Testis (tissue), 3 donors: Measurements from ENCODE around the gene GARIN5B. TPM values are rescaled to one million over a fixed set of nuclear protein-coding genes. Genes with fewer than 3 reads are reported as not detected.

Experiments
- DNase-seq: peaks from one replicate; pipeline ENCODE4 v3.0.0-alpha.2; 2019
- H3K27ac ChIP-seq, 2 donors: fragments of 200-600 bp; sonication (generic); one replicate each; pipeline ENCODE4 v1.5.1; 2019
- H3K27me3 ChIP-seq: fragments of 200-600 bp; sonication (generic); one replicate; pipeline ENCODE4 v1.5.1; 2019
- H3K36me3 ChIP-seq: fragments of 200-600 bp; sonication (generic); one replicate; pipeline ENCODE4 v1.5.1; 2017; ENCODE audit warnings: low read depth; ENCODE audit errors: missing control alignments
- H3K4me1 ChIP-seq: fragments of 200-600 bp; sonication (generic); one replicate; pipeline ENCODE4 v1.5.1; 2019
- H3K4me3 ChIP-seq, 2 donors: fragments of 200-600 bp; sonication (generic); one replicate each; pipeline ENCODE4 v1.5.1; 2017 to 2019
- H3K9me3 ChIP-seq: fragments of 200-600 bp; sonication (generic); one replicate; pipeline ENCODE4 v1.5.1; 2017
- POLR2A ChIP-seq: fragments of 450-650 bp; IDR thresholded peaks from one replicate; pipeline ENCODE4 v1.6.1; 2017; ENCODE audit warnings: antibody characterized with exemption, mild to moderate bottlenecking, moderate library complexity
- WGBS, 2 donors: methylation state at CpG; one replicate each; pipeline ENCODE4 v1.1.5; 2018; 5-methylcytosine and 5-hydroxymethylcytosine counted together
- intact Hi-C: fragments of 100-400 bp; cut with DNase I; formaldehyde crosslinking; loops from one replicate; pipeline ENCODE4 v1.15.1; 2023; ENCODE audit warnings: low total_unique reads
- polyA plus RNA-seq: library from polyadenylated mRNA; stranded (reverse); fragments of 350-450 nt; fragmentation: Illumina TruSeq; extraction: RNeasy Lipid Tissue Mini Kit (QIAGEN cat#74804); gene quantifications from one replicate; pipeline ENCODE4 v1.2.3, GENCODE V29; 2014; ENCODE audit warnings: low read depth, low replicate concordance; ENCODE audit not compliant: insufficient read depth
- total RNA-seq, 2 donors: library from RNA; depleted of rRNA; stranded (reverse); fragments of >200 nt; gene quantifications; one replicate each; pipeline ENCODE4 v1.2.3, GENCODE V29; 2016
- TF ChIP-seq, protein P1 (sequence below), 3 experiments: fragments of 450-650 bp in 2 of 3; fragments of 200-600 bp in 1 of 3; sonication (generic) in 1 of 3; IDR thresholded peaks; one replicate each; pipeline ENCODE4 v1.5.1; 2016 to 2019; ENCODE audit warnings: antibody characterized with exemption in 3 of 3, mild to moderate bottlenecking in 2 of 3, moderate library complexity in 1 of 3

The GARIN5B gene
- total and polyA plus RNA-seq, 3 donors from 2014 or later: 11.3 to 49.6 (median 28.2) TPM

DNA sequence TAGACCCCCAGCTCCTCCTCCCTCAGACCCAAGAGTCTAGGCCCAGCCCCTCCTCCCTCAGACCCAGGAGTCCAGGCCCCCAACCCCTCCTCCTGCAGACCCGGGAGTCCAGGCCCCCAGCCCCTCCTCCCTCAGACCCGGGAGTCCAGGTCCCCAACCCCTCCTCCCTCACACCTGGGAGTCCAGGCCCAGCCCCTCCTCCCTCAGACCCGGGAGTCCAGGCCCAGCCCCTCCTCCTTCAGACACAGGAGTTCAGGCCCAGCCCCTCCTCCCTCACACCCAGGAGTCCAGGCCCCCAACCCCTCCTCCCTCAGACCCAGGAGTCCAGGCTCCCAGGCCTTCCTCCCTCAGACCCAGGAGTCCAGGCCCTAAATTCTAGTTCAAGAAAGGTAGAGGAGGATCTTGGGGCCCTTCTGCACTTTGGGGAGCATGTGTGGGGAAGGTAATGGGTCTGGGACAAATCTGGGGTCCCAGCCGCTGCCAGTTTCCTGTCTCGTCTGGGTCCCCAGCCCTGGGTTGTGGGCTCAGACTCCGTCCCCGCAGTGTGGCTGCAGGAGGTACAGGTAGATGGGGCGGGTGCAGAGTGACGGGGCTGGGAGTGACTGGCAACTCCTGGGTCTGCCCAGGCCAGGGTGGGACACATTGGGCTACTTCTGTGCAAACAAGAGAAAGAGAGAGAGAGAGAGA, 10.4 kb upstream of the GARIN5B start:
- intact Hi-C loops: no loop called here
- H3K36me3 ChIP-seq: no peaks in the 10 kb centered on the region
- no peaks in the 10 kb centered on the region for H3K9me3 ChIP-seq
- peaks cover 6% of the 10 kb centered on the region for H3K4me1 ChIP-seq
- DNase-seq: no peak
- TF ChIP-seq, protein P1, sequence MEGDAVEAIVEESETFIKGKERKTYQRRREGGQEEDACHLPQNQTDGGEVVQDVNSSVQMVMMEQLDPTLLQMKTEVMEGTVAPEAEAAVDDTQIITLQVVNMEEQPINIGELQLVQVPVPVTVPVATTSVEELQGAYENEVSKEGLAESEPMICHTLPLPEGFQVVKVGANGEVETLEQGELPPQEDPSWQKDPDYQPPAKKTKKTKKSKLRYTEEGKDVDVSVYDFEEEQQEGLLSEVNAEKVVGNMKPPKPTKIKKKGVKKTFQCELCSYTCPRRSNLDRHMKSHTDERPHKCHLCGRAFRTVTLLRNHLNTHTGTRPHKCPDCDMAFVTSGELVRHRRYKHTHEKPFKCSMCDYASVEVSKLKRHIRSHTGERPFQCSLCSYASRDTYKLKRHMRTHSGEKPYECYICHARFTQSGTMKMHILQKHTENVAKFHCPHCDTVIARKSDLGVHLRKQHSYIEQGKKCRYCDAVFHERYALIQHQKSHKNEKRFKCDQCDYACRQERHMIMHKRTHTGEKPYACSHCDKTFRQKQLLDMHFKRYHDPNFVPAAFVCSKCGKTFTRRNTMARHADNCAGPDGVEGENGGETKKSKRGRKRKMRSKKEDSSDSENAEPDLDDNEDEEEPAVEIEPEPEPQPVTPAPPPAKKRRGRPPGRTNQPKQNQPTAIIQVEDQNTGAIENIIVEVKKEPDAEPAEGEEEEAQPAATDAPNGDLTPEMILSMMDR (IDR thresholded peaks at IDR 0.05): no peak
- TF ChIP-seq POLR2A: no peak
- 63 to 81% methylated on average over 8 to 9 of the region's 9 CpGs for WGBS, 2 donors
- no peak overlapping the region for H3K4me3 ChIP-seq
- H3K27me3 ChIP-seq: no peaks in the 10 kb centered on the region
- H3K27ac ChIP-seq: no peak overlapping the region

DNA sequence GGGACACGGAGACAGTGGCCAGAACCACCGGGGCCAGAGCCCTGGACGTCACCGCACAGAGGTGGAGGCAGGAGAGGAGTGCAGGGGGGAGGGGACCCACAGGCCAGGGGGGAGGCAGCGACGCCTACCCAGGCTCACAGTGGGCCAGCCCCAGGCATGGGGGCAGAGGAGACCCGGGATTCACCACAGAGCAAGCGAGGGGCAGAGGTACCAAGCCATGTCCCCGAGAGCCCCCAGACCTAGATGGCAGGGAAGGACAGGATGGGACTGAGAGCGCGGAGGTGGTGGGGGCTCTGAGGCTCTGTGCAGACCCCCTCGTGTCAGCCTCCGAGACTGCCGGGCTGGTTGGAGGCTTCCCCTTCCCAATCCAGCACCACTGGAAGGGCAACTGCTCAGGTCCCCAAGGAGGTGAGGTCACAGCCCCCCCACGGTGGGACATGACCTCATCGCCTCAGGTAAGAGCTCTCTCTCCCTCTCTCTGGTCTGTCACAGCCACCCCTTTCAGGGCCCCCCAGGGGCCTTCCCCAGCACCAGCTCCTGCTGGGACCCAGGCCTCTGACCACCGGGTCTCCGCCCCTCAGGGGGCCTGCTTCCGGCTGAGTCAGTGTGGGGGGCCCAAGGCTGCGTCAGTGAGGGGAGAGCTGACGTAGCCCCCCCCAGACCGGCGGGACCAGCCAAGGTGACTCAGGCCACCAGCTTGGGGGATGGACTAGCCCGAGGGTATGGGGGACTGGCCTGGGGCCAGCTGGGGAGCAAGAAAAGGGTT, 9.4 kb upstream of the GARIN5B start:
- H3K4me3 ChIP-seq: no peak overlapping the region
- no peak for DNase-seq
- TF ChIP-seq POLR2A: no peak
- TF ChIP-seq, protein P1 (IDR thresholded peaks at IDR 0.05): no peak
- no peaks in the 10 kb centered on the region for H3K9me3 ChIP-seq
- no peaks in the 10 kb centered on the region for H3K27me3 ChIP-seq
- H3K27ac ChIP-seq: no peak overlapping the region
- H3K36me3 ChIP-seq: no peaks in the 10 kb centered on the region
- WGBS, 2 donors: 52 to 65% methylated on average over 18 to 24 of the region's 24 CpGs
- peaks cover 6% of the 10 kb centered on the region for H3K4me1 ChIP-seq
- intact Hi-C loops: no loop called here

DNA sequence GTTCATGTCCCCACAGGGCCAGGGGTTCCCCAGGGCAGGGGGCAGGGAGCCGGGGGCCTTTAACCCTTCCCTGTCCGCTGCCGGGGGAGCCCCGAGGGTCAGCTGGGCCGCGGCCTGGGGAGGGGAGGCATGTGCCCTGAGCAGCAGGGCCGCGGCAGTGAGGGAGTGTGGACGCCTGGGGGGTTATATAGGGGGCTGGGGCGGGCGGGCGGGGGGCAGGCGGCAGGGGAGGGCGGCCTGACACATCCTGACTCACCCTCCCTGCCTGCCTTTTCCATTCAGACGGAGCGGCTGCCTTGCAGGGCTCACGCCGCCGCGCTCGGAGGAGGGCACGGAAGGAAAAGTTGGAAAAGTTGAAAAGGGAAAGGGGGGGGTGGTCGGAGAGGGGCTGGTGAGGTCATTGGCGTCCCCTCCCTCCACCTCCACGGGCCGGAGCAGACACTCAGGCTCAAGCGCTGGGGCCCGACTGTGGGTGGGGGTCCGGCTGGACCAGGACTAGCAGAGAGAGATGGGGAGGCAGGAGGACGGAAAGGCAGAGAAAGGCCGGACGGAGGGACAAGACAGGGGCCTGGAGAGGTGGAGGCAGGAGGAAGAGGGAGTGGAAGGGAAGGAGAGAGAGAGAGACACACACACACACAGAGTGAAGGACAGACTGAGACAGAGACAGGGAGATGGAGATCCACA, 7.4 kb upstream of the GARIN5B start, which contains the start of gene IL11:
Gene IL11 (minus strand): TSS at position 159 of the 684 bp plus-strand sequence. CDS start 153 bp downstream, at position 6.
- DNase-seq: no peak
- H3K36me3 ChIP-seq: no peaks in the 10 kb centered on the region
- 11 to 15% methylated on average over 18 to 30 of the region's 32 CpGs for WGBS, 2 donors
- H3K27ac ChIP-seq: no peak within 1 kb of the TSS
- TF ChIP-seq, protein P1 (IDR thresholded peaks at IDR 0.05): no peak
- no peak for TF ChIP-seq POLR2A
- H3K9me3 ChIP-seq: no peaks in the 10 kb centered on the region
- peaks cover 6% of the 10 kb centered on the region for H3K4me1 ChIP-seq
- peak within 1 kb of the TSS; percentile 26 to 32 for H3K4me3 ChIP-seq
- intact Hi-C loops: no loop called here
- H3K27me3 ChIP-seq: no peaks in the 10 kb centered on the region

DNA sequence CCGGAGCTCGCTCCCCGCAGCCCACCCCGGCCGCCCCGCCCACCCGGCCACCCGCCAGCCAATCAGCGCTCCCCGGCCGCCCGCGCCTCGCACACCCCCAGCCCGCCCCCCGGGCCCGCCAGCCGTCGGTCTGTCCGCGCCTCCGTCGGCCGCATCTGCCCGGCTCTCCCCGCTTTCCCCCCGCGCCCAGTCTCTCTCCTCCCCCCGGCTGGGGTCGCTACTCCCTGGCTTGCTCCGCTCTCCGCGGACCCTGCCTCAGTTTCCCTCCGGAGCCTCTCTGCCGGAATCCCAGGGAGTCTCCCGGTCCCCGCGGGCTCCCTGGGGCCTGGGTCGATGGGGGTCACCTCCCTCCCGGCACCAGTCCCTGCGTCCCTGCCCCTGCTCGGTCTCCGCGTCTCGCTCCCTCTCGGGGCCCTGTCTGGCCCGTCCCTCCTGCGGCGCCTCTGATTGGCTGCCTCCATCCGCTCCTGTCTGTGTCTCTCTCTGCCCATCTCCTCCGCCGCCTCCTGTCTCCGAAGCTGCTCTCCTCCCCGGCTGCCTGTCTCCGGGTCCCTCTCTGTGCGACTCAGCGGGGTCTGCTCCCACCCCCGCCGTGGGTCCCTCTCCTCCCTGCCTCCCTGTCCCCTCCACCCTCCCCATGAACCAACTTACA, 6.7 kb upstream of the GARIN5B start:
- peak overlapping the region; percentile 26 to 32 for H3K4me3 ChIP-seq
- intact Hi-C loops: no loop called here
- peak; percentile 50 for DNase-seq

More for the DNA sequence above, 6.7 kb upstream of the GARIN5B start:
- Histone ChIP-seq H3K27ac (no peak overlapping the region), H3K36me3 (no peaks in the 10 kb centered on the region), H3K27me3 (no peaks in the 10 kb centered on the region), H3K9me3 (no peaks in the 10 kb centered on the region), H3K4me1 (peaks cover 6% of the 10 kb centered on the region)
- no peak for TF ChIP-seq POLR2A
- TF ChIP-seq, protein P1 (IDR thresholded peaks at IDR 0.05): no peak
- WGBS, 2 donors: 2 to 4% methylated on average over 9 to 45 of the region's 59 CpGs
